Activated T-helper 1 cell treated with anti-CD3 and anti-CD28 coated beads, Interleukin-12 subunit alpha, Interleukin-12 subunit beta, Interleukin-2, Interleukin-4 antibody, amounts not matched to agents 30 ng/mL and 10 ng/mL and 1 ng/mL, durations not matched to agents 14 hours and 24 hours and 36 hours (primary cell): ENCODE results near the gene NMD3. TPM values are rescaled to one million over a fixed set of nuclear protein-coding genes. Genes with fewer than 3 reads are reported as not detected.

Experiments
- DNase-seq: peaks from one replicate; pipeline ENCODE4 v3.0.0; 2021; ENCODE audit warnings: low spot score
- H3K27ac Mint-ChIP-seq: one replicate; pipeline ENCODE4 v1.8.0; 2021; ENCODE audit warnings: mild to moderate bottlenecking, mixed read lengths
- H3K27me3 Mint-ChIP-seq: one replicate; pipeline ENCODE4 v1.8.0; 2022; ENCODE audit warnings: mild to moderate bottlenecking, moderate library complexity, mixed read lengths; ENCODE audit not compliant: insufficient read depth
- H3K36me3 Mint-ChIP-seq: one replicate; pipeline ENCODE4 v1.8.0; 2021; ENCODE audit warnings: low read depth, mixed read lengths
- H3K4me1 Mint-ChIP-seq: one replicate; pipeline ENCODE4 v1.8.0; 2021; ENCODE audit warnings: low read depth, mixed read lengths
- H3K4me3 Mint-ChIP-seq: one replicate; pipeline ENCODE4 v1.8.0; 2021; ENCODE audit warnings: mild to moderate bottlenecking, moderate library complexity, mixed read lengths
- H3K9me3 Mint-ChIP-seq: one replicate; pipeline ENCODE4 v1.8.0; 2021; ENCODE audit warnings: mixed read lengths
- intact Hi-C: fragments of 100-400 bp; cut with micrococcal nuclease; formaldehyde crosslinking; loops from one replicate; pipeline ENCODE4 v1.15.1; 2024
- total RNA-seq: library from RNA; stranded (reverse); gene quantifications from 2 replicates; pipeline ENCODE4 v1.2.3, GENCODE V29; 2022

NMD3 gene
- total RNA-seq, 1 donor from 2014 or later: 74.5 TPM

- intact Hi-C loops: no loop called here
- no peak for DNase-seq
- no peaks in the 10 kb centered on the region for H3K4me1 Mint-ChIP-seq
- no peak overlapping the region for H3K4me3 Mint-ChIP-seq
- H3K36me3 Mint-ChIP-seq: no peaks in the 10 kb centered on the region
- H3K27me3 Mint-ChIP-seq: peaks cover 15% of the 10 kb centered on the region
- H3K9me3 Mint-ChIP-seq: no peaks in the 10 kb centered on the region
- H3K27ac Mint-ChIP-seq: no peak overlapping the region
Observed at GRCh38 chr3:161212906-161213305, 8.2 kb upstream of the NMD3 start.

GRCh38 chr3:161213644-161214043 is 7.5 kb upstream of the NMD3 start:
- H3K4me3 Mint-ChIP-seq: no peak overlapping the region

GRCh38 chr3:161215185-161215584 is 5.9 kb upstream of the NMD3 start:
- H3K27ac Mint-ChIP-seq: no peak overlapping the region
- intact Hi-C loops: no loop called here
- no peak overlapping the region for H3K4me3 Mint-ChIP-seq
- no peaks in the 10 kb centered on the region for H3K9me3 Mint-ChIP-seq
- DNase-seq: no peak
- peaks cover 7% of the 10 kb centered on the region for H3K4me1 Mint-ChIP-seq
- peaks cover 15% of the 10 kb centered on the region for H3K27me3 Mint-ChIP-seq
- H3K36me3 Mint-ChIP-seq: peaks cover 2% of the 10 kb centered on the region

More at GRCh38 chr3:161213644-161214043, 7.5 kb upstream of the NMD3 start:
- intact Hi-C loops: no loop called here
- no peaks in the 10 kb centered on the region for H3K9me3 Mint-ChIP-seq
- no peaks in the 10 kb centered on the region for H3K4me1 Mint-ChIP-seq
- H3K27me3 Mint-ChIP-seq: peaks cover 15% of the 10 kb centered on the region
- H3K27ac Mint-ChIP-seq: no peak overlapping the region
- DNase-seq: no peak
- no peaks in the 10 kb centered on the region for H3K36me3 Mint-ChIP-seq

- H3K4me1 Mint-ChIP-seq: peaks cover 11% of the 10 kb centered on the region
- no peaks in the 10 kb centered on the region for H3K9me3 Mint-ChIP-seq
- H3K27me3 Mint-ChIP-seq: peaks cover 15% of the 10 kb centered on the region
- H3K4me3 Mint-ChIP-seq: no peak overlapping the region
- peaks cover 2% of the 10 kb centered on the region for H3K36me3 Mint-ChIP-seq
- no peak for DNase-seq
- no peak overlapping the region for H3K27ac Mint-ChIP-seq
- intact Hi-C loops: no loop called here
Observed at GRCh38 chr3:161217496-161217895, 3.6 kb upstream of the NMD3 start.

- no peaks in the 10 kb centered on the region for H3K9me3 Mint-ChIP-seq
Observed at GRCh38 chr3:161219495-161219894, 1.6 kb upstream of the NMD3 start.

GRCh38 chr3:161221806-161222600 is 892 bp downstream of the NMD3 start:
- peaks cover 31% of the 10 kb centered on the region for H3K4me1 Mint-ChIP-seq
- peaks cover 21% of the 10 kb centered on the region for H3K36me3 Mint-ChIP-seq
- peak overlapping the region; percentile 86 for H3K27ac Mint-ChIP-seq
- H3K9me3 Mint-ChIP-seq: no peaks in the 10 kb centered on the region
- intact Hi-C loops: loop anchor here (1.0 to 10.0 kb wide), 12 partner anchors 8 to 1237 kb away; partner anchors contain the start of genes B3GALNT1, IFT80, IL12A and KPNA4
- peaks cover 2% of the 10 kb centered on the region for H3K27me3 Mint-ChIP-seq
- H3K4me3 Mint-ChIP-seq: peak overlapping the region; percentile 94
- DNase-seq: no peak

More at GRCh38 chr3:161219495-161219894, 1.6 kb upstream of the NMD3 start:
- H3K27ac Mint-ChIP-seq: peak overlapping the region; percentile 51
- intact Hi-C loops: no loop called here
- peaks cover 24% of the 10 kb centered on the region for H3K4me1 Mint-ChIP-seq
- peaks cover 12% of the 10 kb centered on the region for H3K27me3 Mint-ChIP-seq
- DNase-seq: no peak
- H3K4me3 Mint-ChIP-seq: peak overlapping the region; percentile 69
- peaks cover 11% of the 10 kb centered on the region for H3K36me3 Mint-ChIP-seq

- H3K9me3 Mint-ChIP-seq: no peaks in the 10 kb centered on the region
- DNase-seq: no peak
- intact Hi-C loops: loop anchor here (1.0 to 10.0 kb wide), 6 partner anchors 8 to 1238 kb away; partner anchors contain the start of genes B3GALNT1, IL12A and TRIM59
- no peak overlapping the region for H3K27ac Mint-ChIP-seq
- peaks cover 23% of the 10 kb centered on the region for H3K36me3 Mint-ChIP-seq
- H3K27me3 Mint-ChIP-seq: no peaks in the 10 kb centered on the region
- peak overlapping the region; percentile 94 for H3K4me3 Mint-ChIP-seq
- H3K4me1 Mint-ChIP-seq: peaks cover 31% of the 10 kb centered on the region
Observed at GRCh38 chr3:161222662-161223061, 1.6 kb downstream of the NMD3 start.

- Mint-ChIP-seq H3K4me3 (no peak overlapping the region), H3K36me3 (peaks cover 21% of the 10 kb centered on the region), H3K4me1 (peaks cover 28% of the 10 kb centered on the region), H3K27me3 (no peaks in the 10 kb centered on the region), H3K27ac (no peak overlapping the region), H3K9me3 (no peaks in the 10 kb centered on the region)
- no peak for DNase-seq
- intact Hi-C loops: loop anchor here (5.0 to 10.0 kb wide), 4 partner anchors 117 to 1240 kb away; partner anchors contain the start of genes B3GALNT1, IL12A and TRIM59
Observed at GRCh38 chr3:161224786-161225185, 3.7 kb downstream of the NMD3 start.

- no peaks in the 10 kb centered on the region for H3K4me1 Mint-ChIP-seq
- H3K27ac Mint-ChIP-seq: no peak overlapping the region
- no peaks in the 10 kb centered on the region for H3K9me3 Mint-ChIP-seq
- no peaks in the 10 kb centered on the region for H3K27me3 Mint-ChIP-seq
- intact Hi-C loops: loop anchor here (1.0 kb wide), 1 partner anchor 8 kb away; no protein-coding TSS in a partner anchor
- H3K36me3 Mint-ChIP-seq: peaks cover 18% of the 10 kb centered on the region
- DNase-seq: no peak
- H3K4me3 Mint-ChIP-seq: no peak overlapping the region
Observed at GRCh38 chr3:161230621-161231171, 9.6 kb downstream of the NMD3 start.

GRCh38 chr3:161231861-161232260 is 10.8 kb downstream of the NMD3 start:
- Mint-ChIP-seq H3K9me3 (no peaks in the 10 kb centered on the region), H3K27me3 (no peaks in the 10 kb centered on the region), H3K4me1 (peaks cover 7% of the 10 kb centered on the region), H3K36me3 (peaks cover 23% of the 10 kb centered on the region), H3K4me3 (no peak overlapping the region), H3K27ac (no peak overlapping the region)
- DNase-seq: no peak
- intact Hi-C loops: no loop called here

- H3K36me3 Mint-ChIP-seq: peaks cover 30% of the 10 kb centered on the region
- intact Hi-C loops: no loop called here
- no peak for DNase-seq
- no peak overlapping the region for H3K4me3 Mint-ChIP-seq
- H3K27ac Mint-ChIP-seq: no peak overlapping the region
- peaks cover 9% of the 10 kb centered on the region for H3K4me1 Mint-ChIP-seq
- no peaks in the 10 kb centered on the region for H3K9me3 Mint-ChIP-seq
- H3K27me3 Mint-ChIP-seq: no peaks in the 10 kb centered on the region
Observed at GRCh38 chr3:161233557-161233956, 12.4 kb downstream of the NMD3 start.

GRCh38 chr3:161236240-161236639 is 15.1 kb downstream of the NMD3 start:
- peaks cover 9% of the 10 kb centered on the region for H3K4me1 Mint-ChIP-seq
- H3K27ac Mint-ChIP-seq: no peak overlapping the region
- H3K9me3 Mint-ChIP-seq: no peaks in the 10 kb centered on the region
- no peaks in the 10 kb centered on the region for H3K27me3 Mint-ChIP-seq
- H3K36me3 Mint-ChIP-seq: peaks cover 39% of the 10 kb centered on the region
- no peak for DNase-seq
- no peak overlapping the region for H3K4me3 Mint-ChIP-seq
- intact Hi-C loops: no loop called here

- DNase-seq: no peak
- Mint-ChIP-seq H3K4me3 (no peak overlapping the region), H3K4me1 (peaks cover 9% of the 10 kb centered on the region), H3K27me3 (no peaks in the 10 kb centered on the region), H3K27ac (no peak overlapping the region), H3K9me3 (no peaks in the 10 kb centered on the region), H3K36me3 (peaks cover 47% of the 10 kb centered on the region)
- intact Hi-C loops: loop anchor here (2.0 kb wide), 1 partner anchor 17 kb away; no protein-coding TSS in a partner anchor
Observed at GRCh38 chr3:161239700-161240099, 18.6 kb downstream of the NMD3 start.
